GM12878 (cell line): Measurements from ENCODE around the gene TTC23.

Source experiments
- CEBPB ChIP-seq, 2 experiments: fragments of 150-350 bp in 1 of 2; IDR thresholded peaks; 2 replicates each; pipeline ENCODE4 v1.6.1; 2012 to 2014; ENCODE audit warnings: low read depth in 2 of 2, low read length in 2 of 2, borderline replicate concordance in 1 of 2, inconsistent platforms in 1 of 2
- CHD2 ChIP-seq: IDR thresholded peaks from 2 replicates; pipeline ENCODE4 v1.6.1; 2011; ENCODE audit warnings: low read depth, low read length, improper control_type of control experiment, borderline replicate concordance
- CTCF ChIP-seq, 3 experiments: IDR thresholded peaks in 2 of 3; conservative IDR thresholded peaks in 1 of 3; 2 replicates each; pipeline ENCODE4 v1.5.1; 2011; ENCODE audit warnings: low read depth in 3 of 3, low read length in 3 of 3, mild to moderate bottlenecking in 3 of 3, control low read depth in 2 of 3, moderate library complexity in 2 of 3, inconsistent platforms in 1 of 3, mixed read lengths in 1 of 3; ENCODE audit not compliant: control insufficient read depth in 2 of 3, insufficient read depth in 1 of 3; ENCODE audit errors: extremely low read depth in 1 of 3
- ETV6 ChIP-seq, 2 experiments: fragments of 450-650 bp in 1 of 2; IDR thresholded peaks in 1 of 2; conservative IDR thresholded peaks in 1 of 2; 2 replicates each; pipeline ENCODE4 v1.6.1; 2014; ENCODE audit warnings: antibody characterized with exemption in 1 of 2, borderline replicate concordance in 1 of 2, low read depth in 1 of 2, mild to moderate bottlenecking in 1 of 2, moderate library complexity in 1 of 2
- GABPA ChIP-seq: IDR thresholded peaks from 2 replicates; pipeline ENCODE4 v1.6.1; 2014; ENCODE audit warnings: antibody characterized with exemption, low read depth, mild to moderate bottlenecking, inconsistent platforms
- KDM1A ChIP-seq: fragments of 200-600 bp; sonication (generic); IDR thresholded peaks from 2 replicates; pipeline ENCODE4 v1.6.1; 2016; ENCODE audit warnings: borderline replicate concordance
- POLR2A ChIP-seq: IDR thresholded peaks from 2 replicates; pipeline ENCODE4 v1.6.1; 2011; ENCODE audit warnings: low read depth, mild to moderate bottlenecking, low read length
- TF ChIP-seq, protein P1 (sequence below): fragments of 450-650 bp; formaldehyde crosslinking; IDR thresholded peaks from 2 replicates; pipeline ENCODE4 v1.5.0; 2022; ENCODE audit warnings: mild to moderate bottlenecking, missing genetic modification characterization

GRCh38 chr15:99142562-99142961 is 106.8 kb downstream of the TTC23 start:
- TF ChIP-seq CEBPB (IDR thresholded peaks at IDR 0.05; ENCODE audit: borderline replicate concordance in 1 of 2, low read depth in 2 of 2, low read length in 2 of 2) (no peak), ETV6 (conservative IDR thresholded peaks at IDR 0.05 in 1 of 2, IDR thresholded peaks at IDR 0.05 in 1 of 2; ENCODE audit: borderline replicate concordance in 1 of 2, low read depth in 1 of 2) (no peak), CTCF (IDR thresholded peaks at IDR 0.05 in 2 of 3, conservative IDR thresholded peaks at IDR 0.05 in 1 of 3; ENCODE audit: control insufficient read depth in 2 of 3, extremely low read depth in 1 of 3, insufficient read depth in 1 of 3, low read depth in 3 of 3, low read length in 3 of 3) (no peak), POLR2A (no peak), CHD2 (no peak), GABPA (no peak), KDM1A (no peak)
- TF ChIP-seq, protein P1, sequence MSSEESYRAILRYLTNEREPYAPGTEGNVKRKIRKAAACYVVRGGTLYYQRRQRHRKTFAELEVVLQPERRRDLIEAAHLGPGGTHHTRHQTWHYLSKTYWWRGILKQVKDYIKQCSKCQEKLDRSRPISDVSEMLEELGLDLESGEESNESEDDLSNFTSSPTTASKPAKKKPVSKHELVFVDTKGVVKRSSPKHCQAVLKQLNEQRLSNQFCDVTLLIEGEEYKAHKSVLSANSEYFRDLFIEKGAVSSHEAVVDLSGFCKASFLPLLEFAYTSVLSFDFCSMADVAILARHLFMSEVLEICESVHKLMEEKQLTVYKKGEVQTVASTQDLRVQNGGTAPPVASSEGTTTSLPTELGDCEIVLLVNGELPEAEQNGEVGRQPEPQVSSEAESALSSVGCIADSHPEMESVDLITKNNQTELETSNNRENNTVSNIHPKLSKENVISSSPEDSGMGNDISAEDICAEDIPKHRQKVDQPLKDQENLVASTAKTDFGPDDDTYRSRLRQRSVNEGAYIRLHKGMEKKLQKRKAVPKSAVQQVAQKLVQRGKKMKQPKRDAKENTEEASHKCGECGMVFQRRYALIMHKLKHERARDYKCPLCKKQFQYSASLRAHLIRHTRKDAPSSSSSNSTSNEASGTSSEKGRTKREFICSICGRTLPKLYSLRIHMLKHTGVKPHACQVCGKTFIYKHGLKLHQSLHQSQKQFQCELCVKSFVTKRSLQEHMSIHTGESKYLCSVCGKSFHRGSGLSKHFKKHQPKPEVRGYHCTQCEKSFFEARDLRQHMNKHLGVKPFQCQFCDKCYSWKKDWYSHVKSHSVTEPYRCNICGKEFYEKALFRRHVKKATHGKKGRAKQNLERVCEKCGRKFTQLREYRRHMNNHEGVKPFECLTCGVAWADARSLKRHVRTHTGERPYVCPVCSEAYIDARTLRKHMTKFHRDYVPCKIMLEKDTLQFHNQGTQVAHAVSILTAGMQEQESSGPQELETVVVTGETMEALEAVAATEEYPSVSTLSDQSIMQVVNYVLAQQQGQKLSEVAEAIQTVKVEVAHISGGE (CRISPR knock-in tag): no peak
